PC-9 (cell line): Measurements from ENCODE around the gene MSI2. TPM values are rescaled to one million over a fixed set of nuclear protein-coding genes. Genes with fewer than 3 reads are reported as not detected.
A peak's percentile ranks its signal among the peaks of the same experiment; 100 is the strongest.

Experiments used
- BruUV-seq: library from RNA; stranded (reverse); fragments of 400-500 nt; replicated peaks from 2 replicates; lab custom pipeline; 2021; lab: Mats Ljungman, UMichigan
- CTCF ChIA-PET: fragments of 300-600 bp; sonication (Branson Sonifier 250); formaldehyde crosslinking; loops from one replicate; lab custom pipeline; 2022; ENCODE audit warnings: antibody characterized with exemption; lab: Charles Lee
- POLR2A ChIA-PET: fragments of 300-600 bp; sonication (Branson Sonifier 250); formaldehyde crosslinking; loops from one replicate; lab custom pipeline; 2022; ENCODE audit warnings: antibody characterized with exemption; ENCODE audit not compliant: unreplicated experiment; lab: Charles Lee
- DNase-seq, 2 experiments: peaks; one replicate each; pipeline versions ENCODE4 v3.0.0 to v3.0.0-alpha.2; 2015 to 2022; ENCODE audit warnings: mixed read lengths in 1 of 2
- H2AFZ ChIP-seq: fragments of 200-600 bp; sonication (generic); 2 replicates; pipeline ENCODE4 v1.8.1; 2017; ENCODE audit warnings: antibody characterized with exemption
- H3F3A ChIP-seq: fragments of 200-600 bp; sonication (generic); 2 replicates; pipeline ENCODE4 v1.8.1; 2017; ENCODE audit warnings: antibody characterized with exemption, mild to moderate bottlenecking, low read depth; ENCODE audit not compliant: insufficient read depth
- H3K27ac ChIP-seq: fragments of 200-600 bp; sonication (generic); 2 replicates; pipeline ENCODE4 v1.6.1; 2016; ENCODE audit warnings: mixed run types
- H3K27me3 ChIP-seq: fragments of 200-600 bp; sonication (generic); 2 replicates; pipeline ENCODE4 v1.6.1; 2016; ENCODE audit warnings: low read depth, mixed run types; ENCODE audit not compliant: insufficient read depth
- H3K36me3 ChIP-seq: fragments of 200-600 bp; sonication (generic); 2 replicates; pipeline ENCODE4 v1.6.1; 2016; ENCODE audit warnings: low read depth, mixed run types
- H3K4me1 ChIP-seq: fragments of 200-600 bp; sonication (generic); replicated peaks from 2 replicates; pipeline ENCODE4 v1.6.1; 2016; ENCODE audit warnings: mixed run types; ENCODE audit not compliant: insufficient read depth
- H3K4me2 ChIP-seq: fragments of 200-600 bp; sonication (generic); 2 replicates; pipeline ENCODE4 v1.6.1; 2017; ENCODE audit warnings: mixed run types
- H3K4me3 ChIP-seq: fragments of 200-600 bp; sonication (generic); 2 replicates; pipeline ENCODE4 v1.6.1; 2016; ENCODE audit warnings: mixed run types
- H3K79me2 ChIP-seq: fragments of 200-600 bp; sonication (generic); 2 replicates; pipeline ENCODE4 v1.6.1; 2017; ENCODE audit warnings: low read depth, mixed run types
- H3K9me2 ChIP-seq: fragments of 200-600 bp; sonication (generic); 2 replicates; pipeline ENCODE4 v1.8.1; 2017; ENCODE audit warnings: mild to moderate bottlenecking; ENCODE audit not compliant: insufficient read depth
- H3K9me3 ChIP-seq: fragments of 200-600 bp; sonication (generic); 2 replicates; pipeline ENCODE4 v1.8.1; 2016; ENCODE audit warnings: low read depth; ENCODE audit not compliant: insufficient read depth
- H4K20me1 ChIP-seq: fragments of 200-600 bp; sonication (generic); 2 replicates; pipeline ENCODE4 v1.8.1; 2017; ENCODE audit not compliant: insufficient read depth
- CTCF ChIP-seq: fragments of 200-600 bp; sonication (generic); conservative IDR thresholded peaks from 2 replicates; pipeline ENCODE4 v1.6.1; 2017; ENCODE audit warnings: mixed run types, antibody characterized with exemption, mild to moderate bottlenecking, moderate library complexity
- EZH2 ChIP-seq: fragments of 200-600 bp; sonication (generic); IDR thresholded peaks from 2 replicates; pipeline ENCODE4 v1.8.0; 2017; ENCODE audit warnings: antibody characterized with exemption, low read depth
- intact Hi-C: fragments of 100-400 bp; cut with micrococcal nuclease; formaldehyde crosslinking; loops from one replicate; pipeline ENCODE4 v1.10.0; 2022; ENCODE audit not compliant: unreplicated experiment
- total RNA-seq: library from RNA; stranded (reverse); gene quantifications from 2 replicates; pipeline ENCODE4 v1.2.3, GENCODE V29; 2021

MSI2 gene
- total RNA-seq, 1 experiment from 2014 or later = 15.7 TPM

GRCh38 chr17:57253362-57254065, 2.8 kb upstream of the MSI2 start:
- intact Hi-C loops = no loop called here
- no peak overlapping the region for H3K4me3 ChIP-seq
- no peaks in the 10 kb centered on the region for H4K20me1 ChIP-seq
- H3K9me3 ChIP-seq = 0 out of 2 replicates have a peak, but pooled peaks cover 5% of the 10 kb centered on the region
- ChIA-PET POLR2A (no interaction called here), CTCF (no interaction called here)
- H3K4me2 ChIP-seq = no peak overlapping the region
- 0 out of 2 replicates have a peak, but pooled peaks cover 3% of the 10 kb centered on the region for H3K9me2 ChIP-seq
- no peak for TF ChIP-seq CTCF
- no peak for TF ChIP-seq EZH2
- no peak overlapping the region for H3K27ac ChIP-seq
- no peaks in the 10 kb centered on the region for H3K36me3 ChIP-seq
- peaks cover 9% of the 10 kb centered on the region for H3K27me3 ChIP-seq
- peaks cover 2% of the 10 kb centered on the region; the same call in 1 of the 2 replicates for H3K4me1 ChIP-seq
- BruUV-seq = no TSS peak
- DNase-seq = no peak
- H3F3A ChIP-seq = no peaks in the 10 kb centered on the region; the same call in 1 of the 2 replicates
- H3K79me2 ChIP-seq = no peaks in the 10 kb centered on the region
- H2AFZ ChIP-seq = no peak overlapping the region

- Histone ChIP-seq H3K4me1 (peaks cover 3% of the 10 kb centered on the region; the same call in 1 of the 2 replicates), H4K20me1 (no peaks in the 10 kb centered on the region), H2AFZ (peak overlapping the region; percentile 85), H3K4me3 (peak overlapping the region; percentile 66; the same call in 1 of the 2 replicates), H3F3A (no peaks in the 10 kb centered on the region; the same call in 1 of the 2 replicates), H3K27ac (no peak overlapping the region), H3K36me3 (no peaks in the 10 kb centered on the region), H3K27me3 (peaks cover 23% of the 10 kb centered on the region), H3K9me3 (0 out of 2 replicates have a peak, but pooled peaks cover 5% of the 10 kb centered on the region), H3K4me2 (peak overlapping the region; percentile 76), H3K9me2 (no peaks in the 10 kb centered on the region), H3K79me2 (no peaks in the 10 kb centered on the region)
- TF ChIP-seq CTCF (no peak), EZH2 (no peak)
- no peak for DNase-seq
- intact Hi-C loops = no loop called here
- CTCF ChIA-PET = no interaction called here
- POLR2A ChIA-PET = no interaction called here
- no TSS peak for BruUV-seq
These were observed 1.0 kb upstream of the MSI2 start for GRCh38 chr17:57255182-57255775.

GRCh38 chr17:57256708-57257112, 387 bp downstream of the MSI2 start:
- no peaks in the 10 kb centered on the region for H3K9me3 ChIP-seq
- H3K4me2 ChIP-seq = peak overlapping the region; percentile 93
- H3K36me3 ChIP-seq = no peaks in the 10 kb centered on the region
- H3K79me2 ChIP-seq = no peaks in the 10 kb centered on the region
- ChIA-PET POLR2A (no interaction called here), CTCF (no interaction called here)
- intact Hi-C loops = no loop called here
- no TSS peak for BruUV-seq
- H2AFZ ChIP-seq = peak overlapping the region; percentile 90
- peaks cover 3% of the 10 kb centered on the region; the same call in 1 of the 2 replicates for H3K4me1 ChIP-seq
- H3K9me2 ChIP-seq = no peaks in the 10 kb centered on the region
- no peaks in the 10 kb centered on the region for H4K20me1 ChIP-seq
- TF ChIP-seq EZH2 (no peak), CTCF (no peak)
- no peaks in the 10 kb centered on the region; the same call in 1 of the 2 replicates for H3F3A ChIP-seq
- H3K4me3 ChIP-seq = peak overlapping the region; percentile 66
- peaks cover 30% of the 10 kb centered on the region for H3K27me3 ChIP-seq
- H3K27ac ChIP-seq = no peak overlapping the region
- DNase-seq = peak in 1 of 2 experiments; percentile 3
